WTC11 (cell line): ENCODE data around the gene STAMBPL1. TPM values are rescaled to one million over a fixed set of nuclear protein-coding genes. Genes with fewer than 3 reads are reported as not detected.

Source experiments
- ATAC-seq: fragments of 200-7000 bp; cut with Tn5 transposase; 2 replicates; pipeline ENCODE4 v1.10.0; 2021; ENCODE audit warnings: mild to moderate bottlenecking, moderate library complexity
- CTCF ChIA-PET: fragments of 300-600 bp; sonication (Branson Sonifier 250); formaldehyde crosslinking; loops from one replicate; lab custom pipeline; 2021; ENCODE audit warnings: antibody characterized with exemption; lab: Charles Lee
- POLR2A ChIA-PET: fragments of 350-600 bp; sonication (Branson Sonifier 250); formaldehyde crosslinking; loops from one replicate; lab custom pipeline; 2021; ENCODE audit warnings: antibody characterized with exemption; lab: Charles Lee
- DNase-seq: peaks from one replicate; pipeline ENCODE4 v3.0.0; 2021; ENCODE audit warnings: low spot score
- H3K27ac Mint-ChIP-seq: 2 replicates; pipeline ENCODE4 v1.8.0; 2021; ENCODE audit warnings: mixed read lengths
- H3K27me3 Mint-ChIP-seq: 2 replicates; pipeline ENCODE4 v1.8.0; 2021; ENCODE audit warnings: low read depth, mild to moderate bottlenecking, moderate library complexity, mixed read lengths
- H3K36me3 Mint-ChIP-seq: 2 replicates; pipeline ENCODE4 v1.8.0; 2021; ENCODE audit warnings: mixed read lengths
- H3K4me1 Mint-ChIP-seq: 2 replicates; pipeline ENCODE4 v1.8.0; 2022; ENCODE audit warnings: mixed read lengths
- H3K4me3 Mint-ChIP-seq: 2 replicates; pipeline ENCODE4 v1.8.0; 2021; ENCODE audit warnings: mild to moderate bottlenecking, moderate library complexity, mixed read lengths
- H3K9me3 Mint-ChIP-seq: 2 replicates; pipeline ENCODE4 v1.8.0; 2021; ENCODE audit warnings: mixed read lengths
- CDX4 ChIP-seq: fragments of 250-450 bp; sonication (Bioruptor Pico); IDR thresholded peaks from 2 replicates; pipeline ENCODE4 v1.9.0; 2021; ENCODE audit warnings: moderate library complexity, mild to moderate bottlenecking, inconsistent platforms, borderline replicate concordance
- EMX1 ChIP-seq: fragments of 250-450 bp; sonication (Bioruptor Pico); IDR thresholded peaks from 2 replicates; pipeline ENCODE4 v1.8.0; 2021; ENCODE audit warnings: mild to moderate bottlenecking
- FOXK1 ChIP-seq: sonication (generic); formaldehyde crosslinking; IDR thresholded peaks from 2 replicates; pipeline ENCODE4 v1.8.0; 2022; ENCODE audit warnings: mild to moderate bottlenecking, moderate library complexity, missing genetic modification reagents
- GTF2I ChIP-seq: fragments of 250-450 bp; sonication (Bioruptor Pico); conservative IDR thresholded peaks from 2 replicates; pipeline ENCODE4 v1.4.0; 2021; ENCODE audit warnings: mild to moderate bottlenecking
- MYBL2 ChIP-seq: sonication (generic); formaldehyde crosslinking; IDR thresholded peaks from 2 replicates; pipeline ENCODE4 v1.8.1; 2023; ENCODE audit warnings: mild to moderate bottlenecking, moderate library complexity, missing genetic modification reagents
- NFE2L1 ChIP-seq: sonication (generic); formaldehyde crosslinking; IDR thresholded peaks from 2 replicates; pipeline ENCODE4 v1.8.1; 2023; ENCODE audit warnings: missing genetic modification reagents
- NFYB ChIP-seq: sonication (generic); formaldehyde crosslinking; conservative IDR thresholded peaks from 2 replicates; pipeline ENCODE4 v1.8.0; 2022; ENCODE audit warnings: low read depth, missing genetic modification reagents
- SMAD4 ChIP-seq: sonication (generic); formaldehyde crosslinking; IDR thresholded peaks from 2 replicates; pipeline ENCODE4 v1.8.0; 2022; ENCODE audit warnings: mild to moderate bottlenecking, missing genetic modification reagents
- TEAD1 ChIP-seq: sonication (generic); formaldehyde crosslinking; IDR thresholded peaks from 2 replicates; pipeline ENCODE4 v1.8.0; 2022; ENCODE audit warnings: mild to moderate bottlenecking, missing genetic modification reagents
- USF1 ChIP-seq: sonication (generic); formaldehyde crosslinking; IDR thresholded peaks from 2 replicates; pipeline ENCODE4 v1.8.0; 2022; ENCODE audit warnings: mild to moderate bottlenecking, missing genetic modification reagents
- ZBTB43 ChIP-seq: sonication (generic); formaldehyde crosslinking; IDR thresholded peaks from 2 replicates; pipeline ENCODE4 v1.8.1; 2023; ENCODE audit warnings: mild to moderate bottlenecking, missing genetic modification reagents
- ZMAT4 ChIP-seq: fragments of 250-450 bp; sonication (Bioruptor Pico); IDR thresholded peaks from 2 replicates; pipeline ENCODE4 v1.9.0; 2021; ENCODE audit warnings: mild to moderate bottlenecking
- ZNF121 ChIP-seq: sonication (generic); formaldehyde crosslinking; IDR thresholded peaks from 2 replicates; pipeline ENCODE4 v1.8.0; 2023; ENCODE audit warnings: missing genetic modification reagents
- ZNF396 ChIP-seq: fragments of 250-450 bp; sonication (Bioruptor Pico); IDR thresholded peaks from 2 replicates; pipeline ENCODE4 v1.8.0; 2021; ENCODE audit warnings: mild to moderate bottlenecking, moderate library complexity, borderline replicate concordance
- ZNF671 ChIP-seq: fragments of 250-450 bp; sonication (Bioruptor Pico); IDR thresholded peaks from 2 replicates; pipeline ENCODE4 v1.8.0; 2021; ENCODE audit warnings: mild to moderate bottlenecking
- total RNA-seq: library from RNA; stranded (reverse); gene quantifications from 3 replicates; pipeline ENCODE4 v1.2.3, GENCODE V29; 2021
- TF ChIP-seq, protein P1 (sequence below): fragments of 250-450 bp; sonication (Bioruptor Pico); IDR thresholded peaks from 2 replicates; pipeline ENCODE4 v1.9.0; 2021; ENCODE audit warnings: mild to moderate bottlenecking
- TF ChIP-seq, protein P2 (sequence below): sonication (generic); formaldehyde crosslinking; IDR thresholded peaks from 2 replicates; pipeline ENCODE4 v1.8.0; 2022; ENCODE audit warnings: mild to moderate bottlenecking, missing genetic modification reagents
- TF ChIP-seq, protein P3 (sequence below): sonication (generic); formaldehyde crosslinking; IDR thresholded peaks from 2 replicates; pipeline ENCODE4 v1.8.0; 2023; ENCODE audit warnings: mild to moderate bottlenecking, missing genetic modification reagents
- TF ChIP-seq, protein P4 (sequence below): fragments of 250-450 bp; sonication (Bioruptor Pico); IDR thresholded peaks from 2 replicates; pipeline ENCODE4 v1.8.0; 2021; ENCODE audit warnings: mild to moderate bottlenecking
- TF ChIP-seq, protein P5 (sequence below): sonication (generic); formaldehyde crosslinking; IDR thresholded peaks from 2 replicates; pipeline ENCODE4 v1.8.1; 2022; ENCODE audit warnings: low read depth, missing genetic modification reagents, borderline replicate concordance

Gene STAMBPL1
- total RNA-seq, 1 experiment from 2014 or later = 3.9 TPM

- Mint-ChIP-seq H3K4me3 (no peak overlapping the region), H3K9me3 (no peaks in the 10 kb centered on the region), H3K27ac (no peak overlapping the region), H3K27me3 (no peaks in the 10 kb centered on the region; the same call in 1 of the 2 replicates), H3K4me1 (no peaks in the 10 kb centered on the region), H3K36me3 (no peaks in the 10 kb centered on the region)
- ChIA-PET POLR2A (no interaction called here), CTCF (interaction anchor here (1.0 to 1.5 kb wide), 2 partner anchors 91 to 113 kb away, joined by 3 read pairs; no protein-coding TSS in a partner anchor)
- TF ChIP-seq NFE2L1 (no peak), TEAD1 (CRISPR knock-in tag) (no peak), ZMAT4 (CRISPR knock-in tag) (no peak), ZNF121 (no peak), GTF2I (no peak)
- ATAC-seq (no peak), DNase-seq (no peak)
Measured at GRCh38 chr10:88841316-88842111, 38.5 kb upstream of the STAMBPL1 start.

DNA sequence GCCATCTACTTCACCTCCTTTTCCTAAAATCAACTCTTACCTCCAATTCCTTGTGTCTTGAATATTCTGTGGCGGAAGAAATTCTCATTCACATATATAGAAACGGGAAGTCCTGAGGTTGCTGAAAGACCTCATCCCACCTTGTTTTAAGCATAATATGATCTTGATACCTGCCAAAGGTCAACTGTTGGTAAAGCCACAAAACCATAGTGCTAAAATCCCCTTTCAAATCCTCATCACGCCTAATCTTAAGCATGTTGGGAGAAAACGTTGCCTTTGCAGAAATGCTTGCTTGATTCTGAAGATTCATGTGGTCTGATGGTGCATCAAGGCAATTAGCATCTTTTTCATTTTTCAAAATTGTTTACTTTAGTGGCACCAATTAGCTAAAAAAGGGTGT lies 36.9 kb upstream of the STAMBPL1 start:
- ChIA-PET CTCF (no interaction called here), POLR2A (no interaction called here)
- no peak for DNase-seq
- H3K27ac Mint-ChIP-seq = no peak overlapping the region
- 0 out of 2 replicates have a peak, but pooled peaks cover 5% of the 10 kb centered on the region for H3K9me3 Mint-ChIP-seq
- H3K4me1 Mint-ChIP-seq = peaks cover 5% of the 10 kb centered on the region; the same call in 1 of the 2 replicates
- no peak overlapping the region for H3K4me3 Mint-ChIP-seq
- H3K27me3 Mint-ChIP-seq = no peaks in the 10 kb centered on the region; the same call in 1 of the 2 replicates
- no peaks in the 10 kb centered on the region for H3K36me3 Mint-ChIP-seq
- no peak for ATAC-seq
- TF ChIP-seq, protein P1, sequence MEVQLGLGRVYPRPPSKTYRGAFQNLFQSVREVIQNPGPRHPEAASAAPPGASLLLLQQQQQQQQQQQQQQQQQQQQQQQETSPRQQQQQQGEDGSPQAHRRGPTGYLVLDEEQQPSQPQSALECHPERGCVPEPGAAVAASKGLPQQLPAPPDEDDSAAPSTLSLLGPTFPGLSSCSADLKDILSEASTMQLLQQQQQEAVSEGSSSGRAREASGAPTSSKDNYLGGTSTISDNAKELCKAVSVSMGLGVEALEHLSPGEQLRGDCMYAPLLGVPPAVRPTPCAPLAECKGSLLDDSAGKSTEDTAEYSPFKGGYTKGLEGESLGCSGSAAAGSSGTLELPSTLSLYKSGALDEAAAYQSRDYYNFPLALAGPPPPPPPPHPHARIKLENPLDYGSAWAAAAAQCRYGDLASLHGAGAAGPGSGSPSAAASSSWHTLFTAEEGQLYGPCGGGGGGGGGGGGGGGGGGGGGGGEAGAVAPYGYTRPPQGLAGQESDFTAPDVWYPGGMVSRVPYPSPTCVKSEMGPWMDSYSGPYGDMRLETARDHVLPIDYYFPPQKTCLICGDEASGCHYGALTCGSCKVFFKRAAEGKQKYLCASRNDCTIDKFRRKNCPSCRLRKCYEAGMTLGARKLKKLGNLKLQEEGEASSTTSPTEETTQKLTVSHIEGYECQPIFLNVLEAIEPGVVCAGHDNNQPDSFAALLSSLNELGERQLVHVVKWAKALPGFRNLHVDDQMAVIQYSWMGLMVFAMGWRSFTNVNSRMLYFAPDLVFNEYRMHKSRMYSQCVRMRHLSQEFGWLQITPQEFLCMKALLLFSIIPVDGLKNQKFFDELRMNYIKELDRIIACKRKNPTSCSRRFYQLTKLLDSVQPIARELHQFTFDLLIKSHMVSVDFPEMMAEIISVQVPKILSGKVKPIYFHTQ (CRISPR knock-in tag) = no peak
- TF ChIP-seq ZNF671 (no peak), USF1 (CRISPR knock-in tag) (no peak), CDX4 (CRISPR knock-in tag) (no peak), NFYB (CRISPR knock-in tag) (no peak), FOXK1 (CRISPR knock-in tag) (no peak), GTF2I (no peak), ZNF396 (CRISPR knock-in tag) (no peak), MYBL2 (CRISPR knock-in tag) (no peak), EMX1 (no peak), TEAD1 (CRISPR knock-in tag) (no peak), ZBTB43 (CRISPR knock-in tag) (no peak), SMAD4 (CRISPR knock-in tag) (no peak)
- TF ChIP-seq, protein P2, sequence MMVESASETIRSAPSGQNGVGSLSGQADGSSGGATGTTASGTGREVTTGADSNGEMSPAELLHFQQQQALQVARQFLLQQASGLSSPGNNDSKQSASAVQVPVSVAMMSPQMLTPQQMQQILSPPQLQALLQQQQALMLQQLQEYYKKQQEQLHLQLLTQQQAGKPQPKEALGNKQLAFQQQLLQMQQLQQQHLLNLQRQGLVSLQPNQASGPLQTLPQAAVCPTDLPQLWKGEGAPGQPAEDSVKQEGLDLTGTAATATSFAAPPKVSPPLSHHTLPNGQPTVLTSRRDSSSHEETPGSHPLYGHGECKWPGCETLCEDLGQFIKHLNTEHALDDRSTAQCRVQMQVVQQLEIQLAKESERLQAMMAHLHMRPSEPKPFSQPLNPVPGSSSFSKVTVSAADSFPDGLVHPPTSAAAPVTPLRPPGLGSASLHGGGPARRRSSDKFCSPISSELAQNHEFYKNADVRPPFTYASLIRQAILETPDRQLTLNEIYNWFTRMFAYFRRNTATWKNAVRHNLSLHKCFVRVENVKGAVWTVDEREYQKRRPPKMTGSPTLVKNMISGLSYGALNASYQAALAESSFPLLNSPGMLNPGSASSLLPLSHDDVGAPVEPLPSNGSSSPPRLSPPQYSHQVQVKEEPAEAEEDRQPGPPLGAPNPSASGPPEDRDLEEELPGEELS (CRISPR knock-in tag) = no peak
- TF ChIP-seq, protein P3, sequence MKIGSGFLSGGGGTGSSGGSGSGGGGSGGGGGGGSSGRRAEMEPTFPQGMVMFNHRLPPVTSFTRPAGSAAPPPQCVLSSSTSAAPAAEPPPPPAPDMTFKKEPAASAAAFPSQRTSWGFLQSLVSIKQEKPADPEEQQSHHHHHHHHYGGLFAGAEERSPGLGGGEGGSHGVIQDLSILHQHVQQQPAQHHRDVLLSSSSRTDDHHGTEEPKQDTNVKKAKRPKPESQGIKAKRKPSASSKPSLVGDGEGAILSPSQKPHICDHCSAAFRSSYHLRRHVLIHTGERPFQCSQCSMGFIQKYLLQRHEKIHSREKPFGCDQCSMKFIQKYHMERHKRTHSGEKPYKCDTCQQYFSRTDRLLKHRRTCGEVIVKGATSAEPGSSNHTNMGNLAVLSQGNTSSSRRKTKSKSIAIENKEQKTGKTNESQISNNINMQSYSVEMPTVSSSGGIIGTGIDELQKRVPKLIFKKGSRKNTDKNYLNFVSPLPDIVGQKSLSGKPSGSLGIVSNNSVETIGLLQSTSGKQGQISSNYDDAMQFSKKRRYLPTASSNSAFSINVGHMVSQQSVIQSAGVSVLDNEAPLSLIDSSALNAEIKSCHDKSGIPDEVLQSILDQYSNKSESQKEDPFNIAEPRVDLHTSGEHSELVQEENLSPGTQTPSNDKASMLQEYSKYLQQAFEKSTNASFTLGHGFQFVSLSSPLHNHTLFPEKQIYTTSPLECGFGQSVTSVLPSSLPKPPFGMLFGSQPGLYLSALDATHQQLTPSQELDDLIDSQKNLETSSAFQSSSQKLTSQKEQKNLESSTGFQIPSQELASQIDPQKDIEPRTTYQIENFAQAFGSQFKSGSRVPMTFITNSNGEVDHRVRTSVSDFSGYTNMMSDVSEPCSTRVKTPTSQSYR (CRISPR knock-in tag) = no peak
- TF ChIP-seq, protein P4, sequence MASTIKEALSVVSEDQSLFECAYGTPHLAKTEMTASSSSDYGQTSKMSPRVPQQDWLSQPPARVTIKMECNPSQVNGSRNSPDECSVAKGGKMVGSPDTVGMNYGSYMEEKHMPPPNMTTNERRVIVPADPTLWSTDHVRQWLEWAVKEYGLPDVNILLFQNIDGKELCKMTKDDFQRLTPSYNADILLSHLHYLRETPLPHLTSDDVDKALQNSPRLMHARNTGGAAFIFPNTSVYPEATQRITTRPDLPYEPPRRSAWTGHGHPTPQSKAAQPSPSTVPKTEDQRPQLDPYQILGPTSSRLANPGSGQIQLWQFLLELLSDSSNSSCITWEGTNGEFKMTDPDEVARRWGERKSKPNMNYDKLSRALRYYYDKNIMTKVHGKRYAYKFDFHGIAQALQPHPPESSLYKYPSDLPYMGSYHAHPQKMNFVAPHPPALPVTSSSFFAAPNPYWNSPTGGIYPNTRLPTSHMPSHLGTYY (CRISPR knock-in tag) = no peak
- TF ChIP-seq, protein P5, sequence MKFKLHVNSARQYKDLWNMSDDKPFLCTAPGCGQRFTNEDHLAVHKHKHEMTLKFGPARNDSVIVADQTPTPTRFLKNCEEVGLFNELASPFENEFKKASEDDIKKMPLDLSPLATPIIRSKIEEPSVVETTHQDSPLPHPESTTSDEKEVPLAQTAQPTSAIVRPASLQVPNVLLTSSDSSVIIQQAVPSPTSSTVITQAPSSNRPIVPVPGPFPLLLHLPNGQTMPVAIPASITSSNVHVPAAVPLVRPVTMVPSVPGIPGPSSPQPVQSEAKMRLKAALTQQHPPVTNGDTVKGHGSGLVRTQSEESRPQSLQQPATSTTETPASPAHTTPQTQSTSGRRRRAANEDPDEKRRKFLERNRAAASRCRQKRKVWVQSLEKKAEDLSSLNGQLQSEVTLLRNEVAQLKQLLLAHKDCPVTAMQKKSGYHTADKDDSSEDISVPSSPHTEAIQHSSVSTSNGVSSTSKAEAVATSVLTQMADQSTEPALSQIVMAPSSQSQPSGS (CRISPR knock-in tag) = no peak
